ENCODE data around the gene IMPA2. TPM values are rescaled to one million over a fixed set of nuclear protein-coding genes. Genes with fewer than 3 reads are reported as not detected.

IMPA2 gene
- total RNA-seq, 1 experiment from 2014 or later: 12.8 TPM

DNA sequence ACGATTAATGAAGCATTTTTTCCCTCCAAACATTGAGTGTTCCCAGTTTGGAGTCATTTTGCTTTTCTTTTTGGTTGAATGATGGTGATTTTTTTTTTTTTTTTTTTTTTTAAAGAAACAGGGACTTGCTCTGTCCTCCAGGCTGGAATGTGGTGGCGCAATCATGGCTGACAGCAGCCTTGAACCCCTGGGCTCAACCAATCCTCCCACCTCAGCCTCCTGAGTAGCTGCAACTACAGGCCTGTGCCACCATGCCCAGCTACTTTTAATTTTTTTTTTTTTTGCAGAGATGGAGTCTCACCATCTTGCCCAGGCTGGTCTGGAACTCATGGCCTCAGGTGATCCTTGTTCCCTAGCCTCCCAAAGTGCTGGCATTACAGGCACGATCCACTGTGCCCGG lies 46.2 kb downstream of the IMPA2 start:
- peaks cover 9% of the 10 kb centered on the region for H3K4me1 Mint-ChIP-seq (ENCODE audit: insufficient read depth, unreplicated experiment)
- no peaks in the 10 kb centered on the region for H3K27me3 Mint-ChIP-seq (ENCODE audit: insufficient read depth, unreplicated experiment)
- no peak overlapping the region for H3K4me3 Mint-ChIP-seq (ENCODE audit: unreplicated experiment)
- BruUV-seq (replicated peaks): no TSS peak
- TF ChIP-seq, protein P1, sequence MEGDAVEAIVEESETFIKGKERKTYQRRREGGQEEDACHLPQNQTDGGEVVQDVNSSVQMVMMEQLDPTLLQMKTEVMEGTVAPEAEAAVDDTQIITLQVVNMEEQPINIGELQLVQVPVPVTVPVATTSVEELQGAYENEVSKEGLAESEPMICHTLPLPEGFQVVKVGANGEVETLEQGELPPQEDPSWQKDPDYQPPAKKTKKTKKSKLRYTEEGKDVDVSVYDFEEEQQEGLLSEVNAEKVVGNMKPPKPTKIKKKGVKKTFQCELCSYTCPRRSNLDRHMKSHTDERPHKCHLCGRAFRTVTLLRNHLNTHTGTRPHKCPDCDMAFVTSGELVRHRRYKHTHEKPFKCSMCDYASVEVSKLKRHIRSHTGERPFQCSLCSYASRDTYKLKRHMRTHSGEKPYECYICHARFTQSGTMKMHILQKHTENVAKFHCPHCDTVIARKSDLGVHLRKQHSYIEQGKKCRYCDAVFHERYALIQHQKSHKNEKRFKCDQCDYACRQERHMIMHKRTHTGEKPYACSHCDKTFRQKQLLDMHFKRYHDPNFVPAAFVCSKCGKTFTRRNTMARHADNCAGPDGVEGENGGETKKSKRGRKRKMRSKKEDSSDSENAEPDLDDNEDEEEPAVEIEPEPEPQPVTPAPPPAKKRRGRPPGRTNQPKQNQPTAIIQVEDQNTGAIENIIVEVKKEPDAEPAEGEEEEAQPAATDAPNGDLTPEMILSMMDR (IDR thresholded peaks at IDR 0.05; ENCODE audit: unreplicated experiment): no peak
- H3K27ac Mint-ChIP-seq (ENCODE audit: low read depth, unreplicated experiment): no peak overlapping the region
- H3K9me3 Mint-ChIP-seq (ENCODE audit: unreplicated experiment): no peaks in the 10 kb centered on the region
- intact Hi-C loops (cut with micrococcal nuclease): no loop called here
- peaks cover 26% of the 10 kb centered on the region for H3K36me3 Mint-ChIP-seq (ENCODE audit: insufficient read depth, unreplicated experiment)
- DNase-seq (ENCODE audit: unreplicated experiment): no peak
- ChIA-PET CTCF (interaction anchor here (1.7 kb wide), 1 partner anchor 90 kb away, joined by 8 read pairs; no protein-coding TSS in a partner anchor), POLR2A (interaction anchor here (0.6 to 1.2 kb wide), 3 partner anchors 9 to 59 kb away, joined by 3 read pairs; no protein-coding TSS in a partner anchor)

DNA sequence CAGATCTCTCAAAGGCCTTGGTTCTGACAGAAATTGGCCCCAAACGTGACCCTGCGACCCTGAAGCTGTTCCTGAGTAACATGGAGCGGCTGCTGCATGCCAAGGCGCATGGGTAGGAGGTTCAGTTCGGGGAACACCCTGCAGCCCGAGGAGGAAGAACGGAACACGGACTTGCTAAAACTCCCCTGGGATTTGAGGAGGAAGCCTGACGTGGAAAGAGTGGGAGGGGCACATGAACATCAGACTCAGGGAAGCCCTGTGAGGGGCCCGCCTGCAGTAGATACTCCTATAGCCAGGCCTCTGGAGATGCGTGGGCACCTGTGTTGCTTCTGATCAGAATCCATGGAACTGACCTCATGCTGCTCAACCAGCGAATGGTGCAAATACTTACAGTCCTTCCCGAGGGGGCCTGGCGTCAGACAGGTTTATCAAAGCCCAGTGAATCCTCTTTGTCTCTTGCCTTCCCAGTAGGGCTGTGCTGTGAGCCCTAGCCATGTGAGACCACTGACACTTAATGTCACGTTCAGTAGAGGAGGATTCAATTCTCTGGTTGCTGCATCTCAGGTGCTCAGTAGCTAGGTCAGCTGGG lies 46.8 kb downstream of the IMPA2 start:
- CTCF ChIA-PET: interaction anchor here (0.7 to 3.4 kb wide), 3 partner anchors 11 to 883 kb away, joined by 3 to 28 read pairs (median 4); no protein-coding TSS in a partner anchor
- no peaks in the 10 kb centered on the region for H3K27me3 Mint-ChIP-seq (ENCODE audit: insufficient read depth, unreplicated experiment)
- peaks cover 27% of the 10 kb centered on the region for H3K36me3 Mint-ChIP-seq (ENCODE audit: insufficient read depth, unreplicated experiment)
- no peak overlapping the region for H3K4me3 Mint-ChIP-seq (ENCODE audit: unreplicated experiment)
- no peak overlapping the region for H3K27ac Mint-ChIP-seq (ENCODE audit: low read depth, unreplicated experiment)
- no TSS peak for BruUV-seq (replicated peaks)
- POLR2A ChIA-PET: interaction anchor here (1.2 kb wide), 1 partner anchor 34 kb away, joined by 3 read pairs; no protein-coding TSS in a partner anchor
- no peaks in the 10 kb centered on the region for H3K9me3 Mint-ChIP-seq (ENCODE audit: unreplicated experiment)
- TF ChIP-seq, protein P1 (IDR thresholded peaks at IDR 0.05; ENCODE audit: unreplicated experiment): no peak
- H3K4me1 Mint-ChIP-seq (ENCODE audit: insufficient read depth, unreplicated experiment): peaks cover 12% of the 10 kb centered on the region
- no peak for DNase-seq (ENCODE audit: unreplicated experiment)
- intact Hi-C loops (cut with micrococcal nuclease): no loop called here

DNA sequence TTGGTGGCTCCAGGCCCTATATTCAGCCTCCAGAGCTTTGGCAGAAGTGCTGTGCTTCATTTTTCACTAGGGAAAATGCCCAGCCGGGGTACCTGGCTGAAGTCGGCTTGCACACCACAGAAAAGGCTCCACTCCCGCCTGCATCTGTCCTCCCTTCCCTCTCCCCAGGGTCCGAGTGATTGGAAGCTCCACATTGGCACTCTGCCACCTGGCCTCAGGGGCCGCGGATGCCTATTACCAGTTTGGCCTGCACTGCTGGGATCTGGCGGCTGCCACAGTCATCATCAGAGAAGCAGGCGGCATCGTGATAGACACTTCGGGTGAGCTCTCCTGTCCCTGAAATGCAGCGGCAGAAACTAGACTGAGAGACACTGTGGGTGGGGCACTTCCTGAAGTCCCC lies 47.4 kb downstream of the IMPA2 start:
- H3K36me3 Mint-ChIP-seq (ENCODE audit: insufficient read depth, unreplicated experiment): peaks cover 27% of the 10 kb centered on the region
- POLR2A ChIA-PET: no interaction called here
- no TSS peak for BruUV-seq (replicated peaks)

DNA sequence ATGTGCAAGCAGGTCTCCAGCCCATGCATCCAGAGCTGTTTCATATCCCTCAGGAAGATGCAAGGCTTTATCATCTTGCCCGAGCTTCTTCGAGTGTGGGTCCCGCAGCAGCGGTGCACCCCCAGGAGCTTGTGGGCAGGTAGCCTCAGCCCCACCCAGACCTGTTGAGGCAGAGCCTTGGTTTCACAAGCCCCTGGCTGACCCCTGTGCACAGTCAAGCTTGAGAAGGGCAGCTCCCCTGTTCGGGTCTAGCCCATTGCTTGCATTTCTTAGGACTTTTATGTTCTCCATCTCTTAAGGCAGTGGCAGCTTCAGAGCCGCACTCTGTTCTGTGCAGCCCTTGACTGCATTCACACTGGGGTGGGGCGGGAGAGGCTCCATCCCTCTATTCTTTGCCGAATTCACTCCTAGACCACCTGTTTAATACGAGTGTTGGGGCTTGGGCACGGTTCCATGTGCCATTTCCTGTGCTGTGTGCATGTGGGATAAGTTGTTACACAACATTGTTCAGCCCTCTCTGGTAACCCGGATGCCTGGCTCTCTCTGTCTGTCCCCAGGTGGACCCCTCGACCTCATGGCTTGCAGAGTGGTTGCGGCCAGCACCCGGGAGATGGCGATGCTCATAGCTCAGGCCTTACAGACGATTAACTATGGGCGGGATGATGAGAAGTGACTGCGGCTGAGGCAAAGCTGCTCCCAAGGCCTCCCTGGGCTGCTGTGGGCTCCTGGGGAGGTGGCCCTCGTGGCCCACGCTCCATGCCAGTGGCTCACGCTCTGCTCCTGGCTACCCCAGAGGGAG lies 48.7 kb downstream of the IMPA2 start:
- Mint-ChIP-seq H3K9me3 (ENCODE audit: unreplicated experiment) (no peaks in the 10 kb centered on the region), H3K4me3 (ENCODE audit: unreplicated experiment) (no peak overlapping the region), H3K36me3 (ENCODE audit: insufficient read depth, unreplicated experiment) (peaks cover 27% of the 10 kb centered on the region), H3K27ac (ENCODE audit: low read depth, unreplicated experiment) (no peak overlapping the region), H3K4me1 (ENCODE audit: insufficient read depth, unreplicated experiment) (peaks cover 16% of the 10 kb centered on the region), H3K27me3 (ENCODE audit: insufficient read depth, unreplicated experiment) (no peaks in the 10 kb centered on the region)
- intact Hi-C loops (cut with micrococcal nuclease): no loop called here
- ChIA-PET CTCF (interaction anchor here (0.5 to 3.4 kb wide), 7 partner anchors 9 to 122 kb away, joined by 3 to 28 read pairs (median 4); no protein-coding TSS in a partner anchor), POLR2A (no interaction called here)
- no TSS peak for BruUV-seq (replicated peaks)
- TF ChIP-seq, protein P1 (IDR thresholded peaks at IDR 0.05; ENCODE audit: unreplicated experiment): no peak
- no peak for DNase-seq (ENCODE audit: unreplicated experiment)

More for the DNA sequence above, 47.4 kb downstream of the IMPA2 start:
- CTCF ChIA-PET: interaction anchor here (0.7 to 3.4 kb wide), 4 partner anchors 11 to 882 kb away, joined by 3 to 28 read pairs (median 4); no protein-coding TSS in a partner anchor
- DNase-seq (ENCODE audit: unreplicated experiment): no peak
- no peak overlapping the region for H3K4me3 Mint-ChIP-seq (ENCODE audit: unreplicated experiment)
- H3K9me3 Mint-ChIP-seq (ENCODE audit: unreplicated experiment): no peaks in the 10 kb centered on the region
- no peak overlapping the region for H3K27ac Mint-ChIP-seq (ENCODE audit: low read depth, unreplicated experiment)
- H3K4me1 Mint-ChIP-seq (ENCODE audit: insufficient read depth, unreplicated experiment): peaks cover 16% of the 10 kb centered on the region
- intact Hi-C loops (cut with micrococcal nuclease): no loop called here
- TF ChIP-seq, protein P1 (IDR thresholded peaks at IDR 0.05; ENCODE audit: unreplicated experiment): no peak
- no peaks in the 10 kb centered on the region for H3K27me3 Mint-ChIP-seq (ENCODE audit: insufficient read depth, unreplicated experiment)
